Measurements from ENCODE around the gene VPS45. TPM values are rescaled to one million over a fixed set of nuclear protein-coding genes. Genes with fewer than 3 reads are reported as not detected.
"Not testable (repeated sequence)": the region's sequence is repeated elsewhere in the genome, so short reads cannot be mapped to it uniquely, and the experiment has no call there.

Gene VPS45
- total RNA-seq, 6 donors from 2014 or later = 16.3 to 50.3 (median 30.8) TPM

GRCh38 chr1:150051089-150051373 lies 16.5 kb upstream of the VPS45 start:
- Histone ChIP-seq H3K27ac (no peak overlapping the region), H3K4me3 (no peak overlapping the region), H3K4me1 (peaks cover 0 to 3% (median 1%) of the 10 kb centered on the region in 4 donors), H3K9me3 (no peaks in the 10 kb centered on the region), H3K27me3 (no peaks in the 10 kb centered on the region), H3K36me3 (no peaks in the 10 kb centered on the region)
- no peak for ATAC-seq (ENCODE audit: low FRiP score in 2 of 2)
- DNase-seq = peak in 1 of 2 donors; percentile 25
- TF ChIP-seq EP300 (IDR thresholded peaks at IDR 0.05) (no peak), POLR2AphosphoS5 (IDR thresholded peaks at IDR 0.05) (no peak)
- TF ChIP-seq, protein P1, sequence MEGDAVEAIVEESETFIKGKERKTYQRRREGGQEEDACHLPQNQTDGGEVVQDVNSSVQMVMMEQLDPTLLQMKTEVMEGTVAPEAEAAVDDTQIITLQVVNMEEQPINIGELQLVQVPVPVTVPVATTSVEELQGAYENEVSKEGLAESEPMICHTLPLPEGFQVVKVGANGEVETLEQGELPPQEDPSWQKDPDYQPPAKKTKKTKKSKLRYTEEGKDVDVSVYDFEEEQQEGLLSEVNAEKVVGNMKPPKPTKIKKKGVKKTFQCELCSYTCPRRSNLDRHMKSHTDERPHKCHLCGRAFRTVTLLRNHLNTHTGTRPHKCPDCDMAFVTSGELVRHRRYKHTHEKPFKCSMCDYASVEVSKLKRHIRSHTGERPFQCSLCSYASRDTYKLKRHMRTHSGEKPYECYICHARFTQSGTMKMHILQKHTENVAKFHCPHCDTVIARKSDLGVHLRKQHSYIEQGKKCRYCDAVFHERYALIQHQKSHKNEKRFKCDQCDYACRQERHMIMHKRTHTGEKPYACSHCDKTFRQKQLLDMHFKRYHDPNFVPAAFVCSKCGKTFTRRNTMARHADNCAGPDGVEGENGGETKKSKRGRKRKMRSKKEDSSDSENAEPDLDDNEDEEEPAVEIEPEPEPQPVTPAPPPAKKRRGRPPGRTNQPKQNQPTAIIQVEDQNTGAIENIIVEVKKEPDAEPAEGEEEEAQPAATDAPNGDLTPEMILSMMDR (IDR thresholded peaks at IDR 0.05) = no peak
- 43 to 53% methylated on average over 7 of the region's 7 CpGs for WGBS, 2 donors

- H3K27ac ChIP-seq; H3K36me3 ChIP-seq; H3K4me1 ChIP-seq; H3K4me3 ChIP-seq; H3K9me3 ChIP-seq; DNase-seq; H3K27me3 ChIP-seq; ATAC-seq (ENCODE audit: low FRiP score in 2 of 2): not testable (repeated sequence)
- WGBS, 2 donors = 40 to 47% methylated on average over 3 of the region's 3 CpGs
Measured at GRCh38 chr1:150051905-150052412, 15.6 kb upstream of the VPS45 start.

DNA sequence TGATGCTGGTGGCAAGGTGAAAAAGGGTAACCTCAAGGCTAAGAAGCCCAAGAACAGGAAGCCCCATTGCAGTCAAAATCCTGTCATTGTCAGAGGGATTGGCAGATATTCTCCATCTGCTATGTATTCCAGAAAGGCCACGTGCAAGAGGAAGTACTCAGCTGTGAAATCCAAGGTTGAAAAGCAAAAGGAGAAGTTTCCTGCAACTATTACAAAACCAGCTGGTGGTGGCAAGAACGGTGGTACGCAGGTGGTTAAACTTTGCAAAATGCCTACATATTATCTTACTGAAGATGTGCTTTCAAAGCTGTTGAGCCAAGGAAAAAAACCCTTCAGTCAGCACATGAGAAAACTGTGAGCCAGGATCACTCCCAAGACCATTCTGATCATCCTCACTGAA lies 13.7 kb upstream of the VPS45 start:
- WGBS, 2 donors = 34 to 35% methylated on average over 3 of the region's 3 CpGs

DNA sequence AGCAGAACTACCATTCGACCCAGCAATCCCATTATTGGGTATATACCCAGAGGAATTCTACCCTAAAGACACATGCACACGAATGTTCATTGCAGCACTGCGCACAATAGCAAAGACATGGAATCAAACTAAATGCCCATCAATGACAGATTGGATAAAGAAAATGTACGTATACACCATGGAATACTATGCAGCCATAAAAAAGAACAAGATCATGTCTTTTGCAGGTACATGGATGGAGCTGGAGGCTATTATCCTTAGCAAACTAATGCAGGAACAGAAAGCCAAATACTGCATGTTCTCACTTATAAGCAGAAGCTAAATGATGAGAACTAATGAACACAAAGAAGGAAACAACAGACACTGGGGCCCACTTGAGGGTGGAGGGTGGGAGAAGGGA lies 12.1 kb upstream of the VPS45 start:
- not testable (repeated sequence) for H3K9me3 ChIP-seq; H3K4me1 ChIP-seq; H3K27me3 ChIP-seq; DNase-seq; H3K4me3 ChIP-seq; H3K36me3 ChIP-seq; H3K27ac ChIP-seq; ATAC-seq (ENCODE audit: low FRiP score in 2 of 2)
- WGBS, 2 donors = 91 to 96% methylated on average over 4 of the region's 4 CpGs

More for the DNA sequence above, 13.7 kb upstream of the VPS45 start:
- H3K4me3 ChIP-seq = no peak overlapping the region
- no peaks in the 10 kb centered on the region for H3K27me3 ChIP-seq
- H3K27ac ChIP-seq = no peak overlapping the region
- no peaks in the 10 kb centered on the region for H3K36me3 ChIP-seq
- ATAC-seq (ENCODE audit: low FRiP score in 2 of 2) (peak in 1 of 2 donors; percentile 28), DNase-seq (no peak)
- TF ChIP-seq POLR2A (IDR thresholded peaks at IDR 0.05) (no peak), POLR2AphosphoS5 (IDR thresholded peaks at IDR 0.05) (no peak), EP300 (IDR thresholded peaks at IDR 0.05) (no peak)
- TF ChIP-seq, protein P1 (IDR thresholded peaks at IDR 0.05) = no peak
- peaks cover 0 to 3% (median 1%) of the 10 kb centered on the region in 4 donors for H3K4me1 ChIP-seq
- H3K9me3 ChIP-seq = no peaks in the 10 kb centered on the region

DNA sequence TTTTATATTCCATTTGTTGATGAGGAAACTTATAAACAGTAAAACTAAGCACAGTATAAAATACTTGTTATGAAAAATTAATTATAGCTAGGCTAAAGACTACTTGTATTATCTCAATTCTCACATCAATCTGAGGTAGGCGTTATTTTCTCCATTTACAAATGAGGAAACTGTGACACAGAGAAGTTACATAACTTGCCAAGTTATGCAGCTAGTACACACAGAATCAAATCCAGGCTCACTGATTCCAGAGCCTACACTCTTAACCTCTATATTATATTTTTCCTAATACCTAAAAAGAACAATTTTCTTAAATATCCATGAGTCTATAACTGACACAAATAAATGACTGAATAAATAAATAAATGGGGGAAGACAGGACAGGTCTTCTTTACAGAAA lies 11.2 kb upstream of the VPS45 start:
- Histone ChIP-seq H3K36me3 (no peaks in the 10 kb centered on the region), H3K27ac (no peak overlapping the region), H3K4me3 (no peak overlapping the region), H3K9me3 (no peaks in the 10 kb centered on the region), H3K4me1 (peaks cover 0 to 3% (median 0%) of the 10 kb centered on the region in 4 donors), H3K27me3 (no peaks in the 10 kb centered on the region)
- TF ChIP-seq POLR2A (IDR thresholded peaks at IDR 0.05) (no peak), POLR2AphosphoS5 (IDR thresholded peaks at IDR 0.05) (no peak), EP300 (IDR thresholded peaks at IDR 0.05) (no peak)
- TF ChIP-seq, protein P1 (IDR thresholded peaks at IDR 0.05) = no peak
- DNase-seq (no peak), ATAC-seq (ENCODE audit: low FRiP score in 2 of 2) (no peak)
- WGBS, 2 donors = 50 to 58% methylated on average over 1 of the region's 1 CpG

DNA sequence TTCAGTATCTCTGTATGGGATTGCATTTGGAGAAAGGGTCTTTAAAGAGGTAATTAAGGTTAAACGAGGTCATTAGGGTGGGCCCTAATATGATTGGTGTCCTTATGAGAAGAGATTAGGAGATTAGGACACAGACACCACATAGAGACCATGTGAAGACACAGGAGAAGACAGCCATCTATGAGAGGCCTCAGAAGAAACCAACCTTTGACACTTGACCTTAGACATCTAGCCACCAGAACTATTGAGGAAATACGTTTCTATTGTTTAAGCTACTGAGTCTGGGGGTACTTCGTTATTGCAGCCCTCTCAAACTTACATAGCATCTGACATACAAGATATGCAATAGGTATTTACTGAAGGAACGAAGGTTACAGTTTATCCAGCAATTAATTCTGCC lies 7.3 kb upstream of the VPS45 start:
- Histone ChIP-seq H3K4me3 (no peak overlapping the region), H3K4me1 (peaks cover 0 to 2% (median 0%) of the 10 kb centered on the region in 4 donors), H3K9me3 (no peaks in the 10 kb centered on the region), H3K36me3 (no peaks in the 10 kb centered on the region), H3K27ac (no peak overlapping the region), H3K27me3 (no peaks in the 10 kb centered on the region)
- ATAC-seq (ENCODE audit: low FRiP score in 2 of 2) (no peak), DNase-seq (no peak)
- no peak for TF ChIP-seq EP300 (IDR thresholded peaks at IDR 0.05)
- WGBS, 2 donors = 80 to 91% methylated on average over 4 of the region's 4 CpGs
